UCSD-AML1 (cell line): ENCODE results near the gene ACOT7.

Experiments
- DNase-seq: peaks from one replicate; lab custom pipeline; 2025; ENCODE audit not compliant: unreplicated experiment; lab: John Stamatoyannopoulos, UW

ACOT7 gene

GRCh38 chr1:6256645-6257044 is 136.9 kb downstream of the ACOT7 start:
- no peak for DNase-seq

- DNase-seq, result no peak
Measured at GRCh38 chr1:6254691-6255090, 138.9 kb downstream of the ACOT7 start.

- DNase-seq, result no peak
Measured at GRCh38 chr1:6253380-6253779, 140.2 kb downstream of the ACOT7 start.

- DNase-seq, result no peak
Measured at GRCh38 chr1:6252374-6252710, 141.2 kb downstream of the ACOT7 start.

- no peak for DNase-seq
Measured at GRCh38 chr1:6251681-6252373, 141.7 kb downstream of the ACOT7 start.

- DNase-seq, result no peak
Measured at GRCh38 chr1:6251233-6251632, 142.3 kb downstream of the ACOT7 start.

GRCh38 chr1:6249739-6250689 is 143.6 kb downstream of the ACOT7 start:
- no peak for DNase-seq

- no peak for DNase-seq
Measured at GRCh38 chr1:6248932-6249738, 144.4 kb downstream of the ACOT7 start.

- no peak for DNase-seq
Measured at GRCh38 chr1:6248161-6248776, 145.3 kb downstream of the ACOT7 start.

- DNase-seq, result no peak
Measured at GRCh38 chr1:6247651-6248050, 145.9 kb downstream of the ACOT7 start.

GRCh38 chr1:6246497-6247467 is 146.8 kb downstream of the ACOT7 start:
- peak; percentile 69 for DNase-seq

- no peak for DNase-seq
Measured at GRCh38 chr1:6245869-6246496, 147.6 kb downstream of the ACOT7 start.

GRCh38 chr1:6245086-6245868 is 148.3 kb downstream of the ACOT7 start:
- peak; percentile 87 for DNase-seq

- no peak for DNase-seq
Measured at GRCh38 chr1:6244401-6245049, 149.0 kb downstream of the ACOT7 start.

GRCh38 chr1:6243993-6244392 is 149.6 kb downstream of the ACOT7 start, which contains the start of gene HES3:
Gene HES3, plus strand, starts transcription at chr1:6244179. Its CDS starts 187 bp downstream, at chr1:6244366.
- no peak for DNase-seq

GRCh38 chr1:6243053-6243834 is 150.3 kb downstream of the ACOT7 start:
- no peak for DNase-seq
